Uterus (tissue), 2 donors: ENCODE results near the gene LMBRD1.

Source experiments
- CTCF ChIP-seq, 4 experiments: fragments of 200-600 bp in 2 of 4; fragments of 450-650 bp in 2 of 4; sonication (generic) in 2 of 4; IDR thresholded peaks; one replicate each; pipeline ENCODE4 v1.5.1; 2016 to 2019; ENCODE audit warnings: antibody characterized with exemption in 4 of 4, mild to moderate bottlenecking in 2 of 4, moderate library complexity in 1 of 4
- POLR2A ChIP-seq, 2 donors: fragments of 450-650 bp; IDR thresholded peaks; one replicate each; pipeline ENCODE4 v1.6.1; 2016; ENCODE audit warnings: antibody characterized with exemption in 2 of 2, mild to moderate bottlenecking in 1 of 2, moderate library complexity in 1 of 2

DNA sequence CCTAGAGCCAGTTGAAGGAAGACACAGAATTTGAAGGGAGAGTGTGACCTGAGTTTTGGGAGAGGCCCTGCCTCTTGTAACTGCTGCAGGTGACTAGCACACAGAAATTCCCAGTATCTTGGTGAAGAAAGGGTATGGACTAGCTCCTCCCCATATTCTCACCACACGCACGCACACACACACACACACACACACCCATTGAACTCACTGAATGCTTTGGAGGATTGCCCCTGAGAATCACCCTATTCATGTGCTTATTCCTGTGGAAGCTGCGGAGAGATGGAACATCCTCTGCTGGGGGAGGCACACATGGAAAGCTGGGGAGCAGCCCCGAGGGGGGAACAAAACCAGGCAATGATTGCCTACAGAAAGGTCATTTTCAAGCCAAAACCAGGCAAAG is 6.2 kb upstream of the LMBRD1 start:
- TF ChIP-seq POLR2A (IDR thresholded peaks at IDR 0.05) (no peak), CTCF (IDR thresholded peaks at IDR 0.05) (no peak)
